Sigmoid colon (tissue), 7 donors: ENCODE results near the gene ARHGAP1. TPM values are rescaled to one million over a fixed set of nuclear protein-coding genes. Genes with fewer than 3 reads are reported as not detected.
"Not testable (repeated sequence)": the region's sequence is repeated elsewhere in the genome, so short reads cannot be mapped to it uniquely, and the experiment has no call there.

Experiments used
- DNase-seq: peaks from one replicate; pipeline ENCODE4 v3.0.0-alpha.2; 2019
- H3K27ac ChIP-seq, 4 donors: fragments of 200-600 bp; sonication (generic); one replicate each; pipeline ENCODE4 v1.5.1; 2016 to 2019; ENCODE audit warnings: mild to moderate bottlenecking in 1 of 4
- H3K27me3 ChIP-seq, 3 donors: fragments of 200-600 bp; sonication (generic); one replicate each; pipeline ENCODE4 v1.5.1; 2019; ENCODE audit warnings: mild to moderate bottlenecking in 1 of 3
- H3K36me3 ChIP-seq, 4 donors: fragments of 200-600 bp; sonication (generic); one replicate each; pipeline ENCODE4 v1.5.1; 2016 to 2019
- H3K4me1 ChIP-seq, 4 donors: fragments of 200-600 bp; sonication (generic); one replicate each; pipeline ENCODE4 v1.5.1; 2017 to 2019
- H3K4me3 ChIP-seq, 4 donors: fragments of 200-600 bp; sonication (generic); one replicate each; pipeline ENCODE4 v1.5.1; 2017 to 2019; ENCODE audit warnings: mild to moderate bottlenecking in 2 of 4, moderate library complexity in 1 of 4
- H3K9me3 ChIP-seq, 4 donors: fragments of 200-600 bp in 3 of 4; sonication (generic) in 3 of 4; one replicate each; pipeline versions ENCODE4 v1.5.1 to v1.6.1; 2013 to 2019
- CTCF ChIP-seq, 4 experiments: fragments of 450-650 bp in 3 of 4; fragments of 200-600 bp in 1 of 4; IDR thresholded peaks; one replicate each; pipeline ENCODE4 v1.5.1; 2016 to 2019; ENCODE audit warnings: antibody characterized with exemption in 4 of 4, mild to moderate bottlenecking in 3 of 4, moderate library complexity in 2 of 4
- EP300 ChIP-seq, 4 donors: sonication (generic); formaldehyde crosslinking; IDR thresholded peaks; one replicate each; pipeline ENCODE4 v1.6.1; 2017; ENCODE audit warnings: antibody characterized with exemption in 4 of 4
- POLR2A ChIP-seq, 2 donors: fragments of 450-650 bp; IDR thresholded peaks; one replicate each; pipeline ENCODE4 v1.6.1; 2016; ENCODE audit warnings: antibody characterized with exemption in 2 of 2, mild to moderate bottlenecking in 2 of 2, moderate library complexity in 2 of 2
- POLR2AphosphoS5 ChIP-seq, 4 donors: sonication (generic); formaldehyde crosslinking; IDR thresholded peaks; one replicate each; pipeline ENCODE4 v1.6.1; 2017; ENCODE audit warnings: antibody characterized with exemption in 4 of 4
- WGBS, 2 donors: extraction: QIAGEN DNeasy Blood & Tissue Kit; methylation state at CpG; one replicate each; pipeline ENCODE4 v1.1.7; 2013; 5-methylcytosine and 5-hydroxymethylcytosine counted together
- intact Hi-C: fragments of 100-400 bp; cut with DNase I; formaldehyde crosslinking; loops from one replicate; pipeline ENCODE4 v1.15.1; 2023
- polyA plus RNA-seq, 3 donors: library from polyadenylated mRNA; stranded (reverse); fragments of 200-250 nt; gene quantifications; one replicate each; pipeline ENCODE4 v1.2.3, GENCODE V29; 2013
- total RNA-seq, 4 donors: library from RNA; depleted of rRNA; stranded (reverse); fragments of >200 nt; gene quantifications; one replicate each; pipeline ENCODE4 v1.1.0, GENCODE V29; 2016
- donor health status: healthy with polysubstance abuse.
- donor health status: Bipolar disorder and iron deficiency.
- donor health status: healthy.

Gene ARHGAP1
- total and polyA plus RNA-seq, 7 donors: 25.0 to 78.2 (median 41.2) TPM

GRCh38 chr11:46671958-46672315 is 28.5 kb downstream of the ARHGAP1 start:
- DNase-seq: peak; percentile 40
- Histone ChIP-seq H3K4me3 (no peak overlapping the region), H3K4me1 (peaks cover 0 to 35% (median 28%) of the 10 kb centered on the region in 4 donors), H3K27me3 (no peaks in the 10 kb centered on the region), H3K9me3 (no peaks in the 10 kb centered on the region), H3K27ac (no peak overlapping the region), H3K36me3 (peaks cover 19 to 75% (median 44%) of the 10 kb centered on the region in 4 donors)
- TF ChIP-seq CTCF (IDR thresholded peaks at IDR 0.05) (no peak), EP300 (IDR thresholded peaks at IDR 0.05) (no peak), POLR2AphosphoS5 (IDR thresholded peaks at IDR 0.05) (no peak), POLR2A (IDR thresholded peaks at IDR 0.05) (no peak)
- WGBS, 2 donors: 92 to 95% methylated on average over 10 of the region's 10 CpGs
- intact Hi-C loops: no loop called here

GRCh38 chr11:46670521-46670920 is 29.9 kb downstream of the ARHGAP1 start:
- peak; percentile 42 for DNase-seq
- H3K9me3 ChIP-seq, H3K27me3 ChIP-seq, intact Hi-C loops, H3K4me3 ChIP-seq: not testable (repeated sequence)
- WGBS, 2 donors: 84 to 86% methylated on average over 3 of the region's 3 CpGs
- H3K36me3 ChIP-seq: peaks cover 20 to 82% (median 44%) of the 10 kb centered on the region in 4 donors
- H3K27ac ChIP-seq: peak overlapping the region in 1 of 4 donors; percentile 0
- peaks cover 0 to 31% (median 19%) of the 10 kb centered on the region in 4 donors for H3K4me1 ChIP-seq

- Histone ChIP-seq H3K4me3 (no peak overlapping the region), H3K27ac (no peak overlapping the region), H3K4me1 (peaks cover 0 to 23% (median 11%) of the 10 kb centered on the region in 4 donors), H3K27me3 (no peaks in the 10 kb centered on the region), H3K36me3 (peaks cover 26 to 90% (median 50%) of the 10 kb centered on the region in 4 donors), H3K9me3 (no peaks in the 10 kb centered on the region)
- no peak for TF ChIP-seq POLR2AphosphoS5 (IDR thresholded peaks at IDR 0.05)
- 70 to 81% methylated on average over 3 of the region's 3 CpGs for WGBS, 2 donors
- peak; percentile 58 for DNase-seq
- intact Hi-C loops: no loop called here
These were observed 30.7 kb downstream of the ARHGAP1 start for GRCh38 chr11:46669711-46670139.

GRCh38 chr11:46668480-46669085 is 31.8 kb downstream of the ARHGAP1 start:
- TF ChIP-seq EP300 (IDR thresholded peaks at IDR 0.05): no peak
- TF ChIP-seq CTCF (IDR thresholded peaks at IDR 0.05): no peak
- TF ChIP-seq POLR2A (IDR thresholded peaks at IDR 0.05): no peak
- no peak for TF ChIP-seq POLR2AphosphoS5 (IDR thresholded peaks at IDR 0.05)
- intact Hi-C loops: no loop called here
- Histone ChIP-seq H3K4me1 (peaks cover 0 to 12% (median 3%) of the 10 kb centered on the region in 4 donors), H3K9me3 (no peaks in the 10 kb centered on the region), H3K27me3 (no peaks in the 10 kb centered on the region), H3K4me3 (no peak overlapping the region), H3K27ac (peak overlapping the region in 2 of 4 donors; percentile 46 to 75), H3K36me3 (peaks cover 26 to 100% (median 55%) of the 10 kb centered on the region in 4 donors)
- peak; percentile 46 for DNase-seq
- WGBS, 2 donors: 93% methylated on average over 12 of the region's 12 CpGs

GRCh38 chr11:46667043-46667481 is 33.4 kb downstream of the ARHGAP1 start:
- Histone ChIP-seq H3K4me1 (peaks cover 0 to 12% (median 3%) of the 10 kb centered on the region in 4 donors), H3K27ac (peak overlapping the region; percentile 46 to 75 (median 48)), H3K4me3 (no peak overlapping the region), H3K36me3 (peaks cover 23 to 100% (median 55%) of the 10 kb centered on the region in 4 donors), H3K27me3 (no peaks in the 10 kb centered on the region), H3K9me3 (no peaks in the 10 kb centered on the region)
- DNase-seq: peak; percentile 69
- WGBS, 2 donors: 82 to 90% methylated on average over 2 of the region's 2 CpGs
- intact Hi-C loops: no loop called here
- no peak for TF ChIP-seq CTCF (IDR thresholded peaks at IDR 0.05)
- TF ChIP-seq EP300 (IDR thresholded peaks at IDR 0.05): no peak
- no peak for TF ChIP-seq POLR2A (IDR thresholded peaks at IDR 0.05)
- no peak for TF ChIP-seq POLR2AphosphoS5 (IDR thresholded peaks at IDR 0.05)
